ENCODE data around the gene CDK15.

DNA sequence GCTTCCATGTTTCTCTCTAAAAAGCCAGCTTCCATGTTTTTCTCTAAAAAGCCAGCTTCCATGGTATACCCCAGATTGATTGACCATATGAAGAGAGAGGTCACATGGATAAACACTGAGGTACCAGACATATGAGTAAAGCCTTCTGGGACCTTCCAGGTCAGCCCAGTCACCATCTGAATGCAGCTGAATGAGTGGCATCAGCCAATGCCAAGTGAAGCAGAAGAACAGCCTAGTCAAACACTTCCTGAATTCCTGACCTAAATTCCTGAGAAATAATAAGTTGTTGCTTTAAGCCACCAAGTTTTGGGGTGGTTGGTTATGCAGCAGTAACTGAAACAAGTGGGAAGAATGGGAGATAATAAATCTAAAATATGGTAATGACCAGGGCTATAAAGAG lies 19.9 kb upstream of the CDK15 start:
- TF ChIP-seq, protein P1, sequence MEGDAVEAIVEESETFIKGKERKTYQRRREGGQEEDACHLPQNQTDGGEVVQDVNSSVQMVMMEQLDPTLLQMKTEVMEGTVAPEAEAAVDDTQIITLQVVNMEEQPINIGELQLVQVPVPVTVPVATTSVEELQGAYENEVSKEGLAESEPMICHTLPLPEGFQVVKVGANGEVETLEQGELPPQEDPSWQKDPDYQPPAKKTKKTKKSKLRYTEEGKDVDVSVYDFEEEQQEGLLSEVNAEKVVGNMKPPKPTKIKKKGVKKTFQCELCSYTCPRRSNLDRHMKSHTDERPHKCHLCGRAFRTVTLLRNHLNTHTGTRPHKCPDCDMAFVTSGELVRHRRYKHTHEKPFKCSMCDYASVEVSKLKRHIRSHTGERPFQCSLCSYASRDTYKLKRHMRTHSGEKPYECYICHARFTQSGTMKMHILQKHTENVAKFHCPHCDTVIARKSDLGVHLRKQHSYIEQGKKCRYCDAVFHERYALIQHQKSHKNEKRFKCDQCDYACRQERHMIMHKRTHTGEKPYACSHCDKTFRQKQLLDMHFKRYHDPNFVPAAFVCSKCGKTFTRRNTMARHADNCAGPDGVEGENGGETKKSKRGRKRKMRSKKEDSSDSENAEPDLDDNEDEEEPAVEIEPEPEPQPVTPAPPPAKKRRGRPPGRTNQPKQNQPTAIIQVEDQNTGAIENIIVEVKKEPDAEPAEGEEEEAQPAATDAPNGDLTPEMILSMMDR (IDR thresholded peaks at IDR 0.05) = no peak
- no peak for TF ChIP-seq EZH2 (IDR thresholded peaks at IDR 0.05; ENCODE audit: borderline replicate concordance, insufficient read depth, low read depth, low read length, poor library complexity, severe bottlenecking)

Data from B cell (primary cell).